GM20000 (cell line): Measurements from ENCODE around the gene RFC3.

ENCODE experiments used
- DNase-seq: peaks from one replicate; pipeline ENCODE4 v3.0.0; 2012; ENCODE audit warnings: low spot score
- TF ChIP-seq, protein P1 (sequence below): IDR thresholded peaks from 2 replicates; pipeline ENCODE4 v1.5.1; 2012; ENCODE audit warnings: mild to moderate bottlenecking, control low read depth; ENCODE audit errors: extremely low read depth, missing control alignments

The RFC3 gene

GRCh38 chr13:33840402-33840801 lies 22.5 kb downstream of the RFC3 start:
- DNase-seq: no peak
- TF ChIP-seq, protein P1, sequence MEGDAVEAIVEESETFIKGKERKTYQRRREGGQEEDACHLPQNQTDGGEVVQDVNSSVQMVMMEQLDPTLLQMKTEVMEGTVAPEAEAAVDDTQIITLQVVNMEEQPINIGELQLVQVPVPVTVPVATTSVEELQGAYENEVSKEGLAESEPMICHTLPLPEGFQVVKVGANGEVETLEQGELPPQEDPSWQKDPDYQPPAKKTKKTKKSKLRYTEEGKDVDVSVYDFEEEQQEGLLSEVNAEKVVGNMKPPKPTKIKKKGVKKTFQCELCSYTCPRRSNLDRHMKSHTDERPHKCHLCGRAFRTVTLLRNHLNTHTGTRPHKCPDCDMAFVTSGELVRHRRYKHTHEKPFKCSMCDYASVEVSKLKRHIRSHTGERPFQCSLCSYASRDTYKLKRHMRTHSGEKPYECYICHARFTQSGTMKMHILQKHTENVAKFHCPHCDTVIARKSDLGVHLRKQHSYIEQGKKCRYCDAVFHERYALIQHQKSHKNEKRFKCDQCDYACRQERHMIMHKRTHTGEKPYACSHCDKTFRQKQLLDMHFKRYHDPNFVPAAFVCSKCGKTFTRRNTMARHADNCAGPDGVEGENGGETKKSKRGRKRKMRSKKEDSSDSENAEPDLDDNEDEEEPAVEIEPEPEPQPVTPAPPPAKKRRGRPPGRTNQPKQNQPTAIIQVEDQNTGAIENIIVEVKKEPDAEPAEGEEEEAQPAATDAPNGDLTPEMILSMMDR: no peak

DNA sequence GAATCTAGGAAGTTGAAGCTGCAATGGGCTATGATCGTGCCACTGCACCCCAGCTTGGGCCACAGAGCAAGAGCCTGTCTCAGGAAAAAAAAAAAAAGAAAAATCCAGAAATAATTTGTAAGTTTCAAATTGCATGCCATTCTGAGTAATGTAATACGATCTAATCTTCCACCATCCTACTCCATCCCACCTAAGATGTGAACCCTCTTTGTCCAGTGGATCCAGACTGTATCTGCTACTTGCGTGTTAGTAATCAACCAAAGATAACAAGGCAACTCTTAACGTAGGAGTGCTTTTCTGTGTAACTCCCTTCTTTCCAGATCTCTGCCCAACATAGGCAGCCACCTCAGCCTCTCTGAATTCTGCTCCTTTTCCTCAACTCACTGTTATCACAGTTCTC lies 24.3 kb downstream of the RFC3 start:
- TF ChIP-seq, protein P1: no peak
- DNase-seq: no peak

DNA sequence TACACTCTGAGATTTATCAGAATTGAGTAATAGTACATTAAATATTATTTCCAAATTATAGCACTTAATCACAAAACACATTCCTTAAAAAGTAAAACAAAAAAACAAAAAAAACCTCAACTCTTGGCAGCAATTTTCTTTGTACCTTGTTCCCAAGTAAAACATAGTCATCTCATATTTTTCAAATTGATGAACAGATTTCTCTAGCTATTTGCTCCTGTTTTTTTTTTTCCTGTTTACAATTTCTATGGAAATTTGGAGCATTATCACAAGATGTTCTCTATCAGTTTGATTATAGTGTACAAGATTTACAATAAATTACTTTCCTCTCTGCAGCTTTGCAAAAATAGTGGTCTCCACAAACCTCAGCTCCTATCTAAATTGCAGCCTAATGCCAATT lies 25.0 kb downstream of the RFC3 start:
- no peak for DNase-seq
- TF ChIP-seq, protein P1: no peak

- TF ChIP-seq, protein P1: no peak
- DNase-seq: no peak
Measured at GRCh38 chr13:33845572-33846302, 27.8 kb downstream of the RFC3 start.

DNA sequence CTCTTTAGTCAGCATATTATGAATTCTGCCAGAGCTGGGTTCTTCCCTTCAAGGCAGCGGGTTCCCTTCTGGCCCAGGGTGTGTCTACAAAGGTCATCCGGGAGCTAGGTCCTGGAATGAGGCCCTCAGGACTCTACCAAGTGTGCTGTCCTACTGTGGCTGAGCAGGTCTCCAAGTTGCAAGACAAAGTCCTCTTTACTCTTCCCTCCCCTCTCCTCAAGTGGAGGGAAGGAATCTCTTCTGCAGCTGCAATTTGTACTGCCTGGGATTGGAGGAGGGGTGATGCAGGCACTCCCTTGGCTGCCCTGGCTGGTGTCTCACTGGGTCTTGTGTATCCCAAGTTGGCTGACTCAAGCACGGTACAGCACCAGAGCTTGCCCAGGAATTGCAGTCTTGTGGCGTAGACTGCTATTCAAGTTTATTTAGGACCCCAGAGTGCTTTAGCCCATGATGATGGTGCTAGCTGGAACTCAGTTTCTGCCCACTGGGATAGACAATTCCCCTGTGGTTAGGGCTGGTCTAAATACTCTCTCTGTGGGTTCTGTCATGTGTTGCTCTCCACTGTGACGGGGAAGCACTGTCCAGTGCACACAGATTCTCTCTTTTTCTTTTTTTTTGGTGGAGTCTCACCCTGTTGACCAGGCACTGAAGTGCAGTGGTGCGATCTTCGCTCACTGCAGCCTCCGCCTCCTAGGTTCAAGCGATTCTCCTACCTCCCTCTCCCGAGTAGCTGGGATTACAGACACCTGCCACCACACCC lies 28.5 kb downstream of the RFC3 start:
- DNase-seq: no peak
- TF ChIP-seq, protein P1: no peak

- DNase-seq: no peak
- TF ChIP-seq, protein P1: no peak
Measured at GRCh38 chr13:33849211-33849610, 31.3 kb downstream of the RFC3 start.

- TF ChIP-seq, protein P1: no peak
- no peak for DNase-seq
Measured at GRCh38 chr13:33855371-33855895, 37.5 kb downstream of the RFC3 start.
